Spinal cord (tissue), 10 donors: ENCODE measurements around the gene TLN1. TPM values are rescaled to one million over a fixed set of nuclear protein-coding genes. Genes with fewer than 3 reads are reported as not detected.
A peak's percentile ranks its signal among the peaks of the same experiment; 100 is the strongest.

Experiments used
- DNase-seq, 6 donors: peaks; one replicate each; pipeline versions ENCODE4 v3.0.0 to v3.0.0-alpha.2; 2013 to 2015; ENCODE audit warnings: low spot score in 6 of 6, low read depth in 4 of 6
- H3K27ac ChIP-seq: one replicate; pipeline ENCODE4 v1.5.1; 2013; ENCODE audit warnings: low read depth, low read length, control low read depth
- H3K27me3 ChIP-seq: one replicate; pipeline ENCODE4 v1.6.1; 2013; ENCODE audit warnings: low read length; ENCODE audit not compliant: control insufficient read depth, insufficient read depth
- H3K36me3 ChIP-seq: one replicate; pipeline ENCODE4 v1.6.1; 2013; ENCODE audit warnings: low read length; ENCODE audit not compliant: control insufficient read depth, insufficient read depth
- H3K4me1 ChIP-seq: one replicate; pipeline ENCODE4 v1.6.1; 2013; ENCODE audit warnings: low read length; ENCODE audit not compliant: control insufficient read depth, insufficient read depth
- H3K4me3 ChIP-seq: one replicate; pipeline ENCODE4 v1.5.1; 2013; ENCODE audit warnings: low read depth, low read length, control low read depth
- H3K9me3 ChIP-seq: one replicate; pipeline ENCODE4 v1.6.1; 2013; ENCODE audit warnings: low read length; ENCODE audit not compliant: control insufficient read depth, insufficient read depth
- WGBS: methylation state at CpG from one replicate; pipeline ENCODE4 v1.1.5; 2013; ENCODE audit warnings: missing lambda C conversion rate; ENCODE audit not compliant: insufficient coverage; 5-methylcytosine and 5-hydroxymethylcytosine counted together
- polyA plus RNA-seq, 2 donors: library from polyadenylated mRNA; unstranded; fragments of 120-200 nt; gene quantifications; one replicate each; pipeline ENCODE4 v1.2.1, GENCODE V29; 2013; ENCODE audit not compliant: insufficient read length in 2 of 2
- total RNA-seq, 2 donors: library from RNA; depleted of rRNA in 1 of 2; stranded (reverse); fragments of 120-200 nt in 1 of 2; fragments of >200 nt in 1 of 2; gene quantifications; one replicate each; pipeline versions ENCODE4 v1.2.3 to v1.2.4, GENCODE V29; 2013 to 2014
- donor health status: healthy.

Gene TLN1
- total and polyA plus RNA-seq, 4 donors: 73.7 to 135 (median 83.0) TPM

GRCh38 chr9:35745569-35745968 lies 13.6 kb upstream of the TLN1 start:
- no peak for DNase-seq
- H3K36me3 ChIP-seq: peaks cover 45% of the 10 kb centered on the region
- peaks cover 30% of the 10 kb centered on the region for H3K4me1 ChIP-seq
- no peak overlapping the region for H3K27ac ChIP-seq
- H3K27me3 ChIP-seq: no peaks in the 10 kb centered on the region
- no peaks in the 10 kb centered on the region for H3K9me3 ChIP-seq
- no peak overlapping the region for H3K4me3 ChIP-seq
- WGBS: 79% methylated on average over 1 of the region's 1 CpG

GRCh38 chr9:35743880-35744518 lies 12.0 kb upstream of the TLN1 start:
- WGBS: 100% methylated on average over 2 of the region's 8 CpGs
- Histone ChIP-seq H3K9me3 (no peaks in the 10 kb centered on the region), H3K27ac (no peak overlapping the region), H3K4me1 (peaks cover 16% of the 10 kb centered on the region), H3K36me3 (peaks cover 61% of the 10 kb centered on the region), H3K4me3 (no peak overlapping the region), H3K27me3 (no peaks in the 10 kb centered on the region)
- no peak for DNase-seq

GRCh38 chr9:35743452-35743851 lies 11.5 kb upstream of the TLN1 start:
- DNase-seq: no peak
- Histone ChIP-seq H3K27me3 (no peaks in the 10 kb centered on the region), H3K27ac (no peak overlapping the region), H3K4me1 (peaks cover 16% of the 10 kb centered on the region), H3K36me3 (peaks cover 66% of the 10 kb centered on the region), H3K9me3 (no peaks in the 10 kb centered on the region), H3K4me3 (no peak overlapping the region)
- 90% methylated on average over 2 of the region's 2 CpGs for WGBS

GRCh38 chr9:35741740-35742139 lies 9.7 kb upstream of the TLN1 start:
- WGBS: 97% methylated on average over 7 of the region's 7 CpGs
- Histone ChIP-seq H3K4me3 (no peak overlapping the region), H3K27me3 (no peaks in the 10 kb centered on the region), H3K4me1 (peaks cover 5% of the 10 kb centered on the region), H3K36me3 (peaks cover 83% of the 10 kb centered on the region), H3K27ac (no peak overlapping the region), H3K9me3 (no peaks in the 10 kb centered on the region)
- no peak for DNase-seq

- peaks cover 10% of the 10 kb centered on the region for H3K4me1 ChIP-seq
- no peaks in the 10 kb centered on the region for H3K9me3 ChIP-seq
- no peak overlapping the region for H3K4me3 ChIP-seq
- 95% methylated on average over 6 of the region's 6 CpGs for WGBS
- H3K27ac ChIP-seq: no peak overlapping the region
- H3K36me3 ChIP-seq: peaks cover 89% of the 10 kb centered on the region
- DNase-seq: no peak
- H3K27me3 ChIP-seq: no peaks in the 10 kb centered on the region
Observed at GRCh38 chr9:35740243-35740642, 8.2 kb upstream of the TLN1 start.

GRCh38 chr9:35738924-35739323 lies 6.9 kb upstream of the TLN1 start:
- no peaks in the 10 kb centered on the region for H3K27me3 ChIP-seq
- peaks cover 5% of the 10 kb centered on the region for H3K4me1 ChIP-seq
- WGBS: 98% methylated on average over 3 of the region's 7 CpGs
- no peak overlapping the region for H3K27ac ChIP-seq
- peaks cover 80% of the 10 kb centered on the region for H3K36me3 ChIP-seq
- H3K9me3 ChIP-seq: no peaks in the 10 kb centered on the region
- DNase-seq: no peak
- no peak overlapping the region for H3K4me3 ChIP-seq

- WGBS: 81% methylated on average over 4 of the region's 4 CpGs
- Histone ChIP-seq H3K27ac (no peak overlapping the region), H3K9me3 (no peaks in the 10 kb centered on the region), H3K4me3 (no peak overlapping the region), H3K27me3 (no peaks in the 10 kb centered on the region), H3K4me1 (peaks cover 6% of the 10 kb centered on the region), H3K36me3 (peaks cover 73% of the 10 kb centered on the region)
- no peak for DNase-seq
Observed at GRCh38 chr9:35738186-35738585, 6.2 kb upstream of the TLN1 start.

- Histone ChIP-seq H3K36me3 (peaks cover 67% of the 10 kb centered on the region), H3K9me3 (no peaks in the 10 kb centered on the region), H3K27ac (no peak overlapping the region), H3K4me3 (no peak overlapping the region), H3K4me1 (peaks cover 13% of the 10 kb centered on the region), H3K27me3 (no peaks in the 10 kb centered on the region)
- DNase-seq: no peak
- 90% methylated on average over 7 of the region's 7 CpGs for WGBS
Observed at GRCh38 chr9:35737143-35737542, 5.1 kb upstream of the TLN1 start.

GRCh38 chr9:35736201-35736633 lies 4.2 kb upstream of the TLN1 start:
- Histone ChIP-seq H3K4me1 (peaks cover 13% of the 10 kb centered on the region), H3K9me3 (no peaks in the 10 kb centered on the region), H3K27ac (no peak overlapping the region), H3K36me3 (peaks cover 58% of the 10 kb centered on the region), H3K27me3 (no peaks in the 10 kb centered on the region), H3K4me3 (no peak overlapping the region)
- peak in 2 of 6 donors; percentile 77 to 79 for DNase-seq
- 36% methylated on average over 4 of the region's 5 CpGs for WGBS

- no peaks in the 10 kb centered on the region for H3K27me3 ChIP-seq
- DNase-seq: no peak
- H3K9me3 ChIP-seq: no peaks in the 10 kb centered on the region
- no peak overlapping the region for H3K27ac ChIP-seq
- WGBS: no CpG with 5 or more reads among the region's 3 CpGs
- H3K4me1 ChIP-seq: peaks cover 22% of the 10 kb centered on the region
- H3K4me3 ChIP-seq: no peak overlapping the region
- H3K36me3 ChIP-seq: peaks cover 44% of the 10 kb centered on the region
Observed at GRCh38 chr9:35734096-35734495, 2.1 kb upstream of the TLN1 start.
